HG02571 (cell line): Measurements from ENCODE around the gene MED22.

Experiments
- ATAC-seq: cut with Tn5 transposase; IDR thresholded peaks from one replicate; pipeline ENCODE4 v1.9.1; 2021; ENCODE audit warnings: mild to moderate bottlenecking, moderate library complexity; ENCODE audit not compliant: unreplicated experiment

Gene MED22

DNA sequence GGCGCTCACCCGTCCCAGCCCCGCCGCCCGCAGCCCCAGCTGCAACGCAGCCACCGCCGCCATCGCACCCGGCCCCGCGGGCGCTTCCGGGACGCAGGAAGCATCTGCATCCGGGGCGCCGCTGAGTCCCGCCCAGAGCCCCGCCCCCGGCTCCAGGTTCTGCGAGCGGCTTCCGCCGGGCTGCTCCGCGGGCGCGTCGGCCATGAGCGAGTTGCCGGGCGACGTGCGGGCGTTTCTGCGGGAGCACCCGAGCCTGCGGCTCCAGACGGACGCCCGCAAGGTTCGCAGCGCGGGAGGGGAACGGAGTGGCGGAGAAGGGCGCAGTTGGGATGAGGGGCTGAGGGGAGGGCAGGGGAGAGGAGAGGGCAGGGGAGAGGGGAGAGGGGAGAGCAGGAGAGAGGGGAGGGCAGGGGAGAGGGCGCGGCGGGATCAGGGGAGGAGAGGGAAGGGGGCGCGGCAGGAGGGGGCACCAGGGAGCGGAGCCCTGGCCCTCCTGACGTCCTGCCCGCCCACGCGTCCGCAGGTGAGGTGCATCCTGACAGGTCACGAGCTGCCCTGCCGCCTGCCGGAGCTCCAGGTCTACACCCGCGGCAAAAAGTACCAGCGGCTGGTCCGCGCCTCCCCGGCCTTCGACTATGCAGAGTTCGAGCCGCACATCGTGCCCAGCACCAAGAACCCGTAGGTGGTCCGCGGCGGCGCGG, 8.6 kb upstream of the MED22 start, which contains the start of the genes SURF1 and SURF2:
Gene SURF1, minus strand, starts transcription at position 97 of the 701 bp plus-strand sequence. Its CDS starts 34 bp downstream, at position 63.
Gene SURF2, plus strand, starts transcription at position 160 of the 701 bp plus-strand sequence. Its CDS starts 43 bp downstream, at position 203.
- peak; percentile 72 for ATAC-seq

DNA sequence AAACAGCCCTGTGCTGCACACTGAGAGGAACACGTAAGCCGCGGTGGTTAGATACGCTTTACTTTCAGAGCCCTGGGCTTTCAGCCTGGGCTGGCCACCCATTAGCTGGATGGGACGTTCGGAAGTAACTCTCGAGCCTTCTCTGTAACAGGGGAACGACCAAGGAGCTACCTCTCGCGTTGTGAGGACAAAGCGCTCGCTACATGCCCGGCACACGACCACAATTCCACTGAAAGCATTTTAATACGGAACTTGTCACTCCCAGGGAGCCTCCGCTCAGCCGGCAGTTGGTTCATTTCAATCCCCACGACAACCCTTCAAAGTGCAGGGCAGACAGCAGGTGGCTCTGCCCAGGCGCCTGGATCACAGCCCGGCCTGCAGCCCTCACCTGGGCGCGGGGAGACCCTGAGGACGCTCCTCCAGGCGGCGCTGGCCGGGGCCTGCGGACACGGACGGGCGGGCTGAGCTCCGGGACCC, 8.0 kb upstream of the MED22 start:
- ATAC-seq: peak; percentile 24

GRCh38 chr9:133354766-133355165, 6.8 kb upstream of the MED22 start:
- no peak for ATAC-seq

DNA sequence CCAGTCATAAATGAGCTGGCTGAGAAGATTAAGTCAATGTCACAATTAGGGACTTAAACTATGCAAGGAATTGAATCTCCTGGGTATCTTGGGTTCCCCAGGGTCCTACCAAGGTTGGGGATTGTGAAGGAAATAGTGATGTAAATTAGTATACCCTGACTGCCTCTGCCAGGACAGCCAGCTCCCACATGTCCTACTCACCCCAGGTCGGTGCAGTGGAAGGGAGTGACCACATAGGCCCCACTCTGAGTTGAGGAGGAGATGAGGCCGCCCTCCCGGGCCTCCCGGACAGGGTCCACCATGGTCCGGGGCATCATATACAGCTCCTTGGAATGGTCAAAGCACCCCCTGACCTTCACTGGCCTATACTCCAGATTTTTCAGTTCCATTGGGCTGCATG, 5.6 kb upstream of the MED22 start:
- ATAC-seq: no peak

- ATAC-seq: no peak
Measured at GRCh38 chr9:133352635-133353340, 4.9 kb upstream of the MED22 start.

DNA sequence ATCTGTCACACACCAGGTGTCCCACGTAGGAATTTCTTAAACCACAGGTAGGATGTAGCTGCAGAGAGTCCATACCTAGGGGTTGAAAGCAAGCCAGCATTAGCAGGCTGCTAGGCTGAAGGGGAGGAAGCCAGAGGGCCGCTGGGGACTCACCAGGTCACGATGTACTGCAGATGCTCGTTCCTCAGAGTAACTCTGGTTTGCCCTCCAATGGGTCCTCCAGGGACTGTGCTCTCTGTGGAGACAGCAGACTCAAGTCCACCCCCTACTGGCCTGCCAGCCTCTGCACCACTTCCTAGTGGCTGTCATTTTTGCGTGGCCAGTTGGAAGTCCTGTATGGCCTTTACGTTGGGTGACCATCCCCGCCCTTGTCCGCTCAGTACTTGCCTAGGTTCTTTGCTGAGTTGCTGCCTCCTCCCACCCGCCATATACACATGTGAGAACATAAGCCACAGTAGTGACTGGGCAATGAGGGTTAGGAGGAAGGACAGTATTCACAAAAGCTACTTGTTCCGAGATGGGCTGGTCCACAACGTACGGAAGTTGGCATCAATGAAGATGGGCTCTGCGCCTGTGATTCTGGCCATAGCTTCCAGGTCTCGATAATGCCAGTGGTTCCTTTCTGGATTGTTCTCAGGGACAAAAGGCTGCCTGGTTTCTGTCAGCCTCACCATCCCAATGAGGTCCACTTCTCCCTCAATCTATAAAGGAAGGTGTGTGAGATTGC, 4.1 kb upstream of the MED22 start:
- no peak for ATAC-seq

GRCh38 chr9:133351526-133351907, 3.6 kb upstream of the MED22 start:
- no peak for ATAC-seq

- no peak for ATAC-seq
Measured at GRCh38 chr9:133349965-133350616, 2.2 kb upstream of the MED22 start.

GRCh38 chr9:133348718-133349573, 1.0 kb upstream of the MED22 start:
- no peak for ATAC-seq

DNA sequence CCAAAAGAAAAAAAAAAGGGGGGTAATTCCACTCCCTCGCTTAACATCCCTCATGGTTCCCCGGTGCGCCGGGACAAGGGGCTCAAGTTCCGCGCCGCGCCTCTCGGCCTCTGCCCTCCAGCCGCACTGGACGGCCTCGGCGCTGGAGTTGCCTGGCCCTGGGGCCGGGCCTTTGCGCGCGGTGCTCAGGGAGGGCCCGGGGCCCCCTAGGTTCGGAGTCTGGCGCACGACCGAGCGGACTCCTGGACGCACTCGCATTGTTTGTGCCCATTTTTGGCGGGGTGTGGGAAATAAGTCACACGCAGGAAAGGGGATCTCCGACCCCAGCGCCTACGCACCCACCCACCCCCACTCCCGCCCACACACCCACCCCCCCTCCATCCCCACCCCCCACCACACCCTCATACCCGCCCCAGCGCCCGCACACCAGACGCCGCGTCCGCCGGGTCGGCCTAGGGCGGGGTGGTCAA, 381 bp downstream of the MED22 start:
- ATAC-seq: peak; percentile 36

DNA sequence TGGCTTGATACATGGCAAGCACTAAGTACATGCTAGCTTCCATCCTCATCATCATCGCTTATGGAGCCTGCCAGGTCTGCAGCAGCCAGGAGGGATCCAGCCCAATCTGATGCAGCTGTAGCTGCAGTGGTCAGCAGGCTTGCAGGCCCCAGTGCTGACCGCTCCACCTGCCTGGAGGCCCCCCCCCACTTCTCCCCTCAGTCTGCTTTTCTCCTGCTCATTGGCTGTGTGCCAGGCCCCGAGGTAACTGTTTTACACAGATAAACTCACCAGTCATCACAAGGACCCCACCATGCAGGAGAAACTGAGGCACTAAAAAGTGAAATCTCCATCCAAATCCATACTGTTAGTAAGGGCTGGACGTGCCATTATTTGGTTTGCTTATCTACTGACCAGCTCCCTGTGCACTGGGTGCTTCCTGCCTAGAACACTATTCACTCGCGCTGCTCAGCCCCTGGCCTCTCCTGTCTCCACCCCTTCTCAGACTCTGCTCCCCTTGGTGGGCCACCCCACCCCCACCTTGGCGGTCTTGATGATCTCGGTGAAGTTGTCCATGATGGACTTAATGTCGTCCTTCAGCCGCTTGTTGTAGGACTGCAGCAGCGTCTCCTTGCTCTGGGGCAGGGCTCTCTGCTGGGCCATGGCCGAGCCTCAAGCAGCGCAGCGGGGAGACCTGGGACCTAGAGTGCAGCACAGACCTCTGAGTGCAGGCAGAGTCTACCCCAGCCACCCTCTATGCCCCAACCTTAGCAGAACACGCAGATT, 1.7 kb downstream of the MED22 start:
- no peak for ATAC-seq

GRCh38 chr9:133345596-133345995, 2.3 kb downstream of the MED22 start:
- ATAC-seq: no peak

GRCh38 chr9:133344979-133345378, 3.0 kb downstream of the MED22 start:
- no peak for ATAC-seq

DNA sequence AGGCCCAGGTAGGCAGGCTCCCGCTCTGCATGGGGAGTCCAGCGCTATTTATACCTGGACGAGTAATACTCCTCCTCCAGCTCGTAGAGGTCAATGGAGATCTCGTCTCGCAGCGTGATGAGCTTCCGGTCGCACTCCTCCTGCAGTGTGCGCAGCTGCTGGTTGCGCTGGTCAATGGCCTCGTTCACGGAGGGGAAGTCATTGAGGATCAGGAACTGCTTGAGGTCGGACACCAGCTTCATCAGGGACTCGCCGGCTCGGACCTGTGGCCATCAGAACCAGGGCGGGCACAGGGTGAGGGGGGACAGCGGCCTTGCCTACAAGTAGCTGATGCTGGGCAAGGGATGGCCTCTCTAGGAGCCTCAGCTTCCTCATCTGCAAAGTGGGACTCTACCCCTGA, 3.9 kb downstream of the MED22 start:
- no peak for ATAC-seq

- no peak for ATAC-seq
Measured at GRCh38 chr9:133342570-133342969, 5.4 kb downstream of the MED22 start.

DNA sequence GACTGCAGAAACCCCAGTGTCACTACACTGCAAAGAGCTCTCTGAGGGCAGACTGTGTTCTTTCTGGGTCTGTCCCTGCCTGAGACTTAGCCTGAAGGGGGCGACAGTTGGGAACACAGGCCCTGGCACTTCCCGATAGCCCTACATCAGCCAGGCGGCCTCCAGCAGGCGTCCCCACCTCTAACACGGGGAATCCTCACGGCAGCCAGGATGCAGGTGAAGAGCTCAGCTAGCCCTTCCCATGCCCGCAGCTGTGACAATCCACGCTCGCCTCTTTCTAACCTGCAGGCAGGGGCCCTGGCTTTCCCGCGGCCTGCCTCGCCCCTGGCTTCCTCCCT, 5.9 kb downstream of the MED22 start:
- ATAC-seq: no peak

DNA sequence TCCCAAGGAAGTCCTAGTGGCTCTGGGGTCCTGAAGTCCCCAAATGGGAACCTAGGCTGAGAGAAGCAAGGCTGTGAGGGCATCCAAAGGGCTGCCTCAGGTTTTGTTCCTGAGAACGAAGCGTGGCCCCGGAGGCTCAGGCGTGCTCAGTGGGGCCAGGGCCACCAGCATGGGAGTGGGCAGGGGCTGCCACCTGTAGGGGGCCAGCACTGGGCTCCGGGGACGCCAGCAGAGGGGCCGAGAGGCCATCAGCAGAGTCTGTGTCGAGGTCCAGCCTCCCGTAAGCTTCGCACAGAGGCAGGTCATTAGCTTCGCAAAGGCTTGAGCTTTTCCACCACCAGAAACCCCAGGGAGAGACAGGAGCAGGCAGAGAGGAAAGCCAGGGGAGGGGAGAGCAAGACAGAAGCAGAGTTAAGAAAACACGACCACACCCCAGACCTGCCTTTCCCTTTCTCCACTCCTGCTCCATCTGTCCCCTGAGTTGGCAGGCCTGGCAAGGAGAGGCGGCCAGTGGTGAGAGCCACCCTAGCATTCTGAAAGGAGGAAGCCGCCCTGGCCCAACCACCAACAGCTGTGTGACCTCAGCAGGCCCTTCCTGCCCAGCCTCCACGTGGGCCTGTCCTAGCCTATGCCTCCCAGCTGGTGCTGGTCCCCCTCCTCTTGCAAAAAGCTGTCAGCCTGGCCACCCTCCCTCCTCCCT, 6.4 kb downstream of the MED22 start:
- no peak for ATAC-seq

DNA sequence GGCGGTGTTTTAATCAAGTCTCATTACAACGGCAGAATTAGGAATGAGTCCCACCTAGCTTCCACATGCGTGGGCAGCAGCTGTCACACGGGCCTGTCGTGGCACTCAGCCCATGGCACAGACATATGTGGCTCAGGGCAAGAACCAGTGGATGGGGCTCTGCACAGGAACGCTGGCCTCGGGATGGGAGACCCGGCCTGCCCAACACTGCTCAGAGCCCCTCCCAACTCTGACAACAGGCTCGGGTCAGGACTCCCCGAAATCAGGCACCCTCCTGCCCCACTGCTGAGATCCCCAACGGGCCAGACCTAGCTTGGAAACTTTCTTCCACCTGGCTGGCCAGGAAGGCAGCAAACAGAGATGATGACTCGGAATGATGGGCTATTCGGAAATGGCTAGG, 7.0 kb downstream of the MED22 start:
- no peak for ATAC-seq

DNA sequence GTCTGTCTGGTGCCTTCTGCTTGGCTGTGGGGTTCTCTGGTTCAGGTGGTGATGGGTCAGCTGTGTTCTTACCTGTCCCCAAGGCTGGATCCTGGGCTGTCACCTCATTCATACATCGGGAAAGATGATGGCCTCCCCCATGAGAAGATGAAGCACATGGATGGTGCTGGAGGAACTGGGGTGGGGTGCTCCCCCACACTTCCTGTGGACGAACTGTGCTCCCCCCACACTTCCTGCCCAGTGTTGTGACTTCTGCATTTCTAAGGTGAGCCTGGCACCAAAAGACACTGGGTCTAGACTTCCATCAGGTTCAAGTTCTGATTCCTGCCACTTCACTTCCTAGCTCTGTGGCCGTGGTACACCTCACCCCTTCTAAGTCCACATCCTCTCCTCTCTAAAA, 7.7 kb downstream of the MED22 start:
- no peak for ATAC-seq
